Measurements from ENCODE around the gene NACC1. TPM values are rescaled to one million over a fixed set of nuclear protein-coding genes. Genes with fewer than 3 reads are reported as not detected.

The NACC1 gene
- total and polyA plus RNA-seq, 2 of the 13 experiments (the other 11 are each of a cell fraction or from before 2014, with no cell fraction given), result 31.8 to 42.3 TPM

GRCh38 chr19:13115936-13116281, 2.2 kb upstream of the NACC1 start:
- Histone ChIP-seq H3K4me3 (replicated peaks in 1 of 3; ENCODE audit: insufficient read depth in 1 of 3, low read depth in 2 of 3, low read length in 3 of 3) (peak overlapping the region; percentile 94 to 96 (median 95)), H3K9ac (ENCODE audit: insufficient read depth, low read depth, low read length) (peak overlapping the region; percentile 89), H3K79me2 (ENCODE audit: insufficient read depth, low read length) (peaks cover 42% of the 10 kb centered on the region), H3K4me1 (ENCODE audit: insufficient read depth, low read length) (peaks cover 32% of the 10 kb centered on the region), H3K27ac (ENCODE audit: extremely low read length, insufficient read depth, low read length) (peak overlapping the region; percentile 83), H3K27me3 (ENCODE audit: control insufficient read depth in 1 of 2, insufficient read depth in 2 of 2, low read length in 2 of 2) (no peaks in the 10 kb centered on the region; a peak in 1 of 5 replicates), H3K36me3 (replicated peaks in 1 of 2; ENCODE audit: control insufficient read depth in 1 of 2, insufficient read depth in 2 of 2, low read length in 2 of 2) (peaks cover 2 to 19% of the 10 kb centered on the region in 2 experiments; a peak in 3 of 5 replicates), H4K20me1 (ENCODE audit: insufficient read depth, low read length) (peaks cover 17% of the 10 kb centered on the region), H3K9me3 (ENCODE audit: low read length) (no peaks in the 10 kb centered on the region), H2AFZ (ENCODE audit: low read length) (no peak overlapping the region), H3K4me2 (ENCODE audit: low read depth, low read length) (peak overlapping the region; percentile 95)
- ChIA-PET CTCF (ENCODE audit: low intra/inter-chr PET ratio, low total read pairs) (no interaction called here), POLR2A (interaction anchor here (1.2 to 2.7 kb wide), 2 partner anchors 40 to 47 kb away, joined by 3 to 17 read pairs; no protein-coding TSS in a partner anchor)
- 0% methylated on average over 2 of the region's 18 CpGs for WGBS (ENCODE audit: low lambda C conversion rate)
- intact Hi-C loops (cut with micrococcal nuclease; ENCODE audit: unreplicated experiment), result loop anchor here (5.0 kb wide), 1 partner anchor 36 kb away; the partner anchor contains the start of genes IER2 and STX10
- TF ChIP-seq HNRNPUL1 (IDR thresholded peaks at IDR 0.05; ENCODE audit: low read depth, low read length) (no peak), ZBTB43 (CRISPR knock-in tag; conservative IDR thresholded peaks at IDR 0.05) (no peak), RBAK (CRISPR knock-in tag; IDR thresholded peaks at IDR 0.05) (no peak), KLF16 (CRISPR knock-in tag; IDR thresholded peaks at IDR 0.05) (no peak), ZNF432 (CRISPR knock-in tag; IDR thresholded peaks at IDR 0.05; ENCODE audit: borderline replicate concordance) (no peak), CC2D1A (CRISPR knock-in tag; IDR thresholded peaks at IDR 0.05) (no peak), GATA4 (IDR thresholded peaks at IDR 0.05; ENCODE audit: borderline replicate concordance, low read depth) (no peak), JUND (CRISPR knock-in tag; IDR thresholded peaks at IDR 0.05) (no peak), ZNF589 (CRISPR knock-in tag; conservative IDR thresholded peaks at IDR 0.05) (no peak), ZNF160 (CRISPR knock-in tag; IDR thresholded peaks at IDR 0.05) (no peak), ZNF605 (CRISPR knock-in tag; IDR thresholded peaks at IDR 0.05) (0 out of 2 replicates have a peak, but pooled peaks have one; percentile 20), FOXO4 (CRISPR knock-in tag; conservative IDR thresholded peaks at IDR 0.05) (0 out of 2 replicates have a peak, but pooled peaks have one; percentile 38), ZNF740 (CRISPR knock-in tag; IDR thresholded peaks at IDR 0.05) (no peak), ZNF567 (CRISPR knock-in tag; IDR thresholded peaks at IDR 0.05; ENCODE audit: borderline replicate concordance) (no peak), TEF (CRISPR knock-in tag; IDR thresholded peaks at IDR 0.05) (no peak), ESRRA (CRISPR knock-in tag; IDR thresholded peaks at IDR 0.05; ENCODE audit: low read depth) (no peak), ATRX (CRISPR knock-in tag; IDR thresholded peaks at IDR 0.05; ENCODE audit: borderline replicate concordance) (no peak), PAWR (CRISPR knock-in tag; IDR thresholded peaks at IDR 0.05; ENCODE audit: borderline replicate concordance) (no peak)
- in situ Hi-C loops (cut with HindIII; ENCODE audit: extremely low pct_ligation_motif_present, low pct_unique_long_range_greater_than_20kb), result loop anchor here (5.0 kb wide), 1 partner anchor 36 kb away; the partner anchor contains the start of genes IER2 and STX10
- BruUV-seq (replicated peaks), result no TSS peak
- FAIRE-seq, result no peak
- peak; percentile 6; the same call in 2 of the 3 replicates for ATAC-seq
- DNase-seq (ENCODE audit: low spot score), result no peak

All from HepG2 (cell line).